ENCODE measurements around the gene PFKFB3.

Gene PFKFB3

DNA sequence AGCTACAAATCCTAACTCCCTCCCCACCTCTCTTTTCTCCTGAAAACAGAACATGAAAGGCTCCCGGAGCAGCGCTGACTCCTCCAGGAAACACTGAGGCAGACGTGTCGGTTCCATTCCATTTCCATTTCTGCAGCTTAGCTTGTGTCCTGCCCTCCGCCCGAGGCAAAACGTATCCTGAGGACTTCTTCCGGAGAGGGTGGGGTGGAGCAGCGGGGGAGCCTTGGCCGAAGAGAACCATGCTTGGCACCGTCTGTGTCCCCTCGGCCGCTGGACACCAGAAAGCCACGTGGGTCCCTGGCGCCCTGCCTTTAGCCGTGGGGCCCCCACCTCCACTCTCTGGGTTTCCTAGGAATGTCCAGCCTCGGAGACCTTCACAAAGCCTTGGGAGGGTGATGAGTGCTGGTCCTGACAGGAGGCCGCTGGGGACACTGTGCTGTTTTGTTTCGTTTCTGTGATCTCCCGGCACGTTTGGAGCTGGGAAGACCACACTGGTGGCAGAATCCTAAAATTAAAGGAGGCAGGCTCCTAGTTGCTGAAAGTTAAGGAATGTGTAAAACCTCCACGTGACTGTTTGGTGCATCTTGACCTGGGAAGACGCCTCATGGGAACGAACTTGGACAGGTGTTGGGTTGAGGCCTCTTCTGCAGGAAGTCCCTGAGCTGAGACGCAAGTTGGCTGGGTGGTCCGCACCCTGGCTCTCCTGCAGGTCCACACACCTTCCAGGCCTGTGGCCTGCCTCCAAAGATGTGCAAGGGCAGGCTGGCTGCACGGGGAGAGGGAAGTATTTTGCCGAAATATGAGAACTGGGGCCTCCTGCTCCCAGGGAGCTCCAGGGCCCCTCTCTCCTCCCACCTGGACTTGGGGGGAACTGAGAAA, 30.4 kb downstream of the PFKFB3 start:
- Histone ChIP-seq H3K79me2 (ENCODE audit: insufficient read depth, low read length) (no peaks in the 10 kb centered on the region), H3K27me3 (ENCODE audit: low read length) (no peaks in the 10 kb centered on the region), H3F3A (ENCODE audit: insufficient read depth) (no peaks in the 10 kb centered on the region), H3K9ac (ENCODE audit: low read length) (no peak overlapping the region), H3K9me3 (ENCODE audit: insufficient read depth, low read length) (no peaks in the 10 kb centered on the region), H3K36me3 (ENCODE audit: low read length) (no peaks in the 10 kb centered on the region), H3K27ac (ENCODE audit: low read depth, low read length) (no peak overlapping the region), H2AFZ (ENCODE audit: low read depth, low read length, severe bottlenecking) (no peak overlapping the region), H3K4me3 (ENCODE audit: insufficient read depth, low read length, poor library complexity, severe bottlenecking) (no peak overlapping the region), H4K20me1 (ENCODE audit: low read depth, low read length) (no peaks in the 10 kb centered on the region), H3K4me2 (ENCODE audit: low read depth, low read length, poor library complexity, severe bottlenecking) (no peak overlapping the region), H3K9me2 (replicated peaks; ENCODE audit: insufficient read depth, low read length) (no peaks in the 10 kb centered on the region)
- TF ChIP-seq CTCF (IDR thresholded peaks at IDR 0.05; ENCODE audit: insufficient read depth, low read length, poor library complexity, severe bottlenecking) (no peak), EZH2phosphoT487 (conservative IDR thresholded peaks at IDR 0.05; ENCODE audit: low read length) (no peak)

DNA sequence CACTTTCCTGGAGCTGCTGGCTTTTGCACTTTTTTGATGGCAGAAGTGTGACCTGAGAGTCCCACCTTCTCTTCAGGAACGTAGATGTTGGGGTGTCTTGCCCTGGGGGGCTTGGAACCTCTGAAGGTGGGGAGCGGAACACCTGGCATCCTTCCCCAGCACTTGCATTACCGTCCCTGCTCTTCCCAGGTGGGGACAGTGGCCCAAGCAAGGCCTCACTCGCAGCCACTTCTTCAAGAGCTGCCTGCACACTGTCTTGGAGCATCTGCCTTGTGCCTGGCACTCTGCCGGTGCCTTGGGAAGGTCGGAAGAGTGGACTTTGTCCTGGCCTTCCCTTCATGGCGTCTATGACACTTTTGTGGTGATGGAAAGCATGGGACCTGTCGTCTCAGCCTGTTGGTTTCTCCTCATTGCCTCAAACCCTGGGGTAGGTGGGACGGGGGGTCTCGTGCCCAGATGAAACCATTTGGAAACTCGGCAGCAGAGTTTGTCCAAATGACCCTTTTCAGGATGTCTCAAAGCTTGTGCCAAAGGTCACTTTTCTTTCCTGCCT, 31.1 kb downstream of the PFKFB3 start:
- H3K27me3 ChIP-seq (ENCODE audit: low read length) = no peaks in the 10 kb centered on the region
- no peak overlapping the region for H2AFZ ChIP-seq (ENCODE audit: low read depth, low read length, severe bottlenecking)
- no peaks in the 10 kb centered on the region for H4K20me1 ChIP-seq (ENCODE audit: low read depth, low read length)
- H3F3A ChIP-seq (ENCODE audit: insufficient read depth) = no peaks in the 10 kb centered on the region
- no peak overlapping the region for H3K4me3 ChIP-seq (ENCODE audit: insufficient read depth, low read length, poor library complexity, severe bottlenecking)
- H3K79me2 ChIP-seq (ENCODE audit: insufficient read depth, low read length) = no peaks in the 10 kb centered on the region
- no peak for TF ChIP-seq EZH2phosphoT487 (conservative IDR thresholded peaks at IDR 0.05; ENCODE audit: low read length)
- no peak for TF ChIP-seq CTCF (IDR thresholded peaks at IDR 0.05; ENCODE audit: insufficient read depth, low read length, poor library complexity, severe bottlenecking)
- H3K9me3 ChIP-seq (ENCODE audit: insufficient read depth, low read length) = no peaks in the 10 kb centered on the region
- H3K4me2 ChIP-seq (ENCODE audit: low read depth, low read length, poor library complexity, severe bottlenecking) = no peak overlapping the region
- no peak overlapping the region for H3K27ac ChIP-seq (ENCODE audit: low read depth, low read length)
- no peaks in the 10 kb centered on the region for H3K9me2 ChIP-seq (replicated peaks; ENCODE audit: insufficient read depth, low read length)
- H3K9ac ChIP-seq (ENCODE audit: low read length) = no peak overlapping the region
- H3K36me3 ChIP-seq (ENCODE audit: low read length) = no peaks in the 10 kb centered on the region

GRCh38 chr10:6234371-6234770, 31.6 kb downstream of the PFKFB3 start:
- Histone ChIP-seq H3K4me3 (ENCODE audit: insufficient read depth, low read length, poor library complexity, severe bottlenecking) (no peak overlapping the region), H3K27ac (ENCODE audit: low read depth, low read length) (no peak overlapping the region), H3K9me2 (replicated peaks; ENCODE audit: insufficient read depth, low read length) (no peaks in the 10 kb centered on the region), H4K20me1 (ENCODE audit: low read depth, low read length) (no peaks in the 10 kb centered on the region), H3K4me2 (ENCODE audit: low read depth, low read length, poor library complexity, severe bottlenecking) (no peak overlapping the region), H3K9me3 (ENCODE audit: insufficient read depth, low read length) (no peaks in the 10 kb centered on the region), H3F3A (ENCODE audit: insufficient read depth) (no peaks in the 10 kb centered on the region), H2AFZ (ENCODE audit: low read depth, low read length, severe bottlenecking) (no peak overlapping the region), H3K36me3 (ENCODE audit: low read length) (no peaks in the 10 kb centered on the region), H3K9ac (ENCODE audit: low read length) (no peak overlapping the region), H3K27me3 (ENCODE audit: low read length) (no peaks in the 10 kb centered on the region), H3K79me2 (ENCODE audit: insufficient read depth, low read length) (no peaks in the 10 kb centered on the region)
- no peak for TF ChIP-seq EZH2phosphoT487 (conservative IDR thresholded peaks at IDR 0.05; ENCODE audit: low read length)
- no peak for TF ChIP-seq CTCF (IDR thresholded peaks at IDR 0.05; ENCODE audit: insufficient read depth, low read length, poor library complexity, severe bottlenecking)

Measured in SU-DHL-6 (cell line).